RWPE2 (cell line): ENCODE data around the gene NLK.
"Not testable (repeated sequence)": the region's sequence is repeated elsewhere in the genome, so short reads cannot be mapped to it uniquely, and the experiment has no call there.

Source experiments
- ATAC-seq: fragments of 200-7000 bp; cut with Tn5 transposase; 3 replicates; pipeline ENCODE4 v1.9.1; 2021; ENCODE audit warnings: low read depth
- DNase-seq: peaks from one replicate; pipeline ENCODE4 v3.0.0-alpha.2; 2020; ENCODE audit warnings: low spot score
- H3K27ac ChIP-seq: fragments of 450-650 bp; 2 replicates; pipeline ENCODE4 v1.5.1; 2017; ENCODE audit warnings: mild to moderate bottlenecking; ENCODE audit not compliant: poor library complexity, severe bottlenecking
- H3K27me3 ChIP-seq: fragments of 250-450 bp; sonication (Bioruptor Pico); 2 replicates; pipeline ENCODE4 v1.5.1; 2021; ENCODE audit warnings: mild to moderate bottlenecking, moderate library complexity; ENCODE audit not compliant: insufficient read depth, poor library complexity, severe bottlenecking
- H3K36me3 ChIP-seq: fragments of 250-450 bp; sonication (Bioruptor Pico); 2 replicates; pipeline ENCODE4 v1.5.1; 2020; ENCODE audit warnings: low read depth, mild to moderate bottlenecking, moderate library complexity
- H3K4me1 ChIP-seq: fragments of 250-450 bp; sonication (Bioruptor Pico); 2 replicates; pipeline ENCODE4 v1.5.1; 2021; ENCODE audit warnings: mild to moderate bottlenecking, moderate library complexity; ENCODE audit not compliant: insufficient read depth, poor library complexity, severe bottlenecking
- H3K4me3 ChIP-seq: fragments of 250-450 bp; sonication (Bioruptor Pico); 2 replicates; pipeline ENCODE4 v1.5.1; 2021; ENCODE audit warnings: mild to moderate bottlenecking, moderate library complexity; ENCODE audit not compliant: severe bottlenecking
- H3K9me3 ChIP-seq: fragments of 250-450 bp; sonication (Bioruptor Pico); 2 replicates; pipeline ENCODE4 v1.5.1; 2021; ENCODE audit warnings: mild to moderate bottlenecking, moderate library complexity; ENCODE audit not compliant: severe bottlenecking
- CTCF ChIP-seq: fragments of 450-650 bp; IDR thresholded peaks from one replicate; pipeline ENCODE4 v1.5.1; 2017; ENCODE audit warnings: mild to moderate bottlenecking, moderate library complexity; ENCODE audit not compliant: poor library complexity, severe bottlenecking

Gene NLK

GRCh38 chr17:28238547-28239270 lies 196.2 kb downstream of the NLK start:
- not testable (repeated sequence) for H3K4me1 ChIP-seq, H3K27ac ChIP-seq, H3K4me3 ChIP-seq, ATAC-seq, DNase-seq, H3K9me3 ChIP-seq, H3K36me3 ChIP-seq, H3K27me3 ChIP-seq
- peak; percentile 48 for TF ChIP-seq CTCF

- Histone ChIP-seq H3K27me3 (no peaks in the 10 kb centered on the region), H3K4me1 (peaks cover 4% of the 10 kb centered on the region), H3K4me3 (no peak overlapping the region), H3K36me3 (no peaks in the 10 kb centered on the region), H3K27ac (no peak overlapping the region), H3K9me3 (no peaks in the 10 kb centered on the region)
- DNase-seq (no peak), ATAC-seq (no peak)
- peak; percentile 28 for TF ChIP-seq CTCF
These were observed 196.8 kb downstream of the NLK start for GRCh38 chr17:28239271-28239624.

GRCh38 chr17:28240688-28241340 lies 198.3 kb downstream of the NLK start:
- Histone ChIP-seq H3K4me3 (no peak overlapping the region), H3K4me1 (no peaks in the 10 kb centered on the region), H3K27ac (no peak overlapping the region), H3K27me3 (no peaks in the 10 kb centered on the region), H3K36me3 (no peaks in the 10 kb centered on the region), H3K9me3 (no peaks in the 10 kb centered on the region)
- ATAC-seq (no peak), DNase-seq (no peak)
- no peak for TF ChIP-seq CTCF

GRCh38 chr17:28242791-28243190 lies 200.3 kb downstream of the NLK start:
- no peak overlapping the region for H3K4me3 ChIP-seq

GRCh38 chr17:28243268-28243667 lies 200.8 kb downstream of the NLK start:
- ATAC-seq, H3K27ac ChIP-seq, DNase-seq, H3K36me3 ChIP-seq, H3K9me3 ChIP-seq, H3K4me1 ChIP-seq, H3K4me3 ChIP-seq, H3K27me3 ChIP-seq: not testable (repeated sequence)

More at GRCh38 chr17:28242791-28243190, 200.3 kb downstream of the NLK start:
- Histone ChIP-seq H3K27ac (no peak overlapping the region), H3K4me1 (no peaks in the 10 kb centered on the region), H3K36me3 (no peaks in the 10 kb centered on the region), H3K27me3 (no peaks in the 10 kb centered on the region), H3K9me3 (no peaks in the 10 kb centered on the region)
- ATAC-seq (no peak), DNase-seq (no peak)
- no peak for TF ChIP-seq CTCF
